IMR-90 (cell line): ENCODE results near the gene HIVEP3.

Source experiments
- BHLHE40 ChIP-seq: fragments of 150-350 bp; IDR thresholded peaks from 2 replicates; pipeline ENCODE4 v1.6.1; 2016; ENCODE audit warnings: mild to moderate bottlenecking, low read depth, low read length
- CEBPB ChIP-seq: IDR thresholded peaks from 2 replicates; pipeline ENCODE4 v1.6.1; 2012; ENCODE audit warnings: low read depth, low read length, improper control_type of control experiment
- CHD1 ChIP-seq: IDR thresholded peaks from 2 replicates; pipeline ENCODE4 v1.6.1; 2012; ENCODE audit warnings: low read depth, low read length, improper control_type of control experiment
- CTCF ChIP-seq: conservative IDR thresholded peaks from 2 replicates; pipeline ENCODE4 v1.5.1; 2012; ENCODE audit warnings: mild to moderate bottlenecking, low read depth, low read length, improper control_type of control experiment
- MAFK ChIP-seq: IDR thresholded peaks from 2 replicates; pipeline ENCODE4 v1.6.1; 2012; ENCODE audit warnings: low read depth, low read length, improper control_type of control experiment
- MAZ ChIP-seq: IDR thresholded peaks from 2 replicates; pipeline ENCODE4 v1.6.1; 2012; ENCODE audit warnings: low read depth, mild to moderate bottlenecking, low read length, improper control_type of control experiment, moderate library complexity, borderline replicate concordance
- MXI1 ChIP-seq: IDR thresholded peaks from 2 replicates; pipeline ENCODE4 v1.6.1; 2012; ENCODE audit warnings: low read depth, mild to moderate bottlenecking, low read length, moderate library complexity, borderline replicate concordance
- NFE2L2 ChIP-seq: fragments of 150-350 bp; IDR thresholded peaks from 2 replicates; pipeline ENCODE4 v1.6.1; 2016; ENCODE audit warnings: low read depth, mild to moderate bottlenecking, low read length
- POLR2A ChIP-seq: IDR thresholded peaks from 2 replicates; pipeline ENCODE4 v1.6.1; 2012; ENCODE audit warnings: mild to moderate bottlenecking, low read depth, low read length
- RAD21 ChIP-seq: IDR thresholded peaks from 2 replicates; pipeline ENCODE4 v1.6.1; 2012; ENCODE audit warnings: low read length, improper control_type of control experiment
- RCOR1 ChIP-seq: IDR thresholded peaks from 2 replicates; pipeline ENCODE4 v1.6.1; 2012; ENCODE audit warnings: mild to moderate bottlenecking, low read length, improper control_type of control experiment; ENCODE audit not compliant: insufficient replicate concordance
- RFX5 ChIP-seq: IDR thresholded peaks from 2 replicates; pipeline ENCODE4 v1.8.0; 2012; ENCODE audit warnings: low read depth, mild to moderate bottlenecking, low read length, moderate library complexity
- SMC3 ChIP-seq: fragments of 150-350 bp; IDR thresholded peaks from 2 replicates; pipeline ENCODE4 v1.6.1; 2016; ENCODE audit warnings: low read depth, mild to moderate bottlenecking, antibody characterized with exemption, low read length, moderate library complexity
- TF ChIP-seq, protein P1 (sequence below): fragments of 150-350 bp; IDR thresholded peaks from 2 replicates; pipeline ENCODE4 v1.6.1; 2016; ENCODE audit warnings: low read depth, mild to moderate bottlenecking, low read length, moderate library complexity, borderline replicate concordance

DNA sequence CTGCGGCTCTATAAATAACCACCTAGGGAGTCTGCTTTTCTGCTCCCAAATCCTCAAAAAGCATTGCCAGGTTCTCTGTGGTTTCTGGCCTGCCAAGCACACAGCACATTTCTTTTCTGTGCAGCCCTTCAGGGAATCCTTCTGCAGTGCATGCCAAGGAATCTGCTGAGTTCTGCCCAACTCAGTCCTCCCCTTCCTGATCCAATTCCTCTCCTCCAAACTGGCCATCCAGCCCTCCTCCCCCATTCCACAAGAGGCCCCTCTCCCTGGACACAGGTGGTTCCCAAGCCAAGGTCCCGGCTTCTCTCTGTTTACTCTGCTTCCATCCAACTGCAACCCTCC is 61.8 kb downstream of the HIVEP3 start:
- TF ChIP-seq CTCF (no peak), SMC3 (no peak), POLR2A (no peak), MAFK (no peak), MXI1 (no peak), RAD21 (no peak), CEBPB (no peak), MAZ (no peak), NFE2L2 (no peak), CHD1 (no peak), RFX5 (no peak), BHLHE40 (no peak), RCOR1 (no peak)
- TF ChIP-seq, protein P1, sequence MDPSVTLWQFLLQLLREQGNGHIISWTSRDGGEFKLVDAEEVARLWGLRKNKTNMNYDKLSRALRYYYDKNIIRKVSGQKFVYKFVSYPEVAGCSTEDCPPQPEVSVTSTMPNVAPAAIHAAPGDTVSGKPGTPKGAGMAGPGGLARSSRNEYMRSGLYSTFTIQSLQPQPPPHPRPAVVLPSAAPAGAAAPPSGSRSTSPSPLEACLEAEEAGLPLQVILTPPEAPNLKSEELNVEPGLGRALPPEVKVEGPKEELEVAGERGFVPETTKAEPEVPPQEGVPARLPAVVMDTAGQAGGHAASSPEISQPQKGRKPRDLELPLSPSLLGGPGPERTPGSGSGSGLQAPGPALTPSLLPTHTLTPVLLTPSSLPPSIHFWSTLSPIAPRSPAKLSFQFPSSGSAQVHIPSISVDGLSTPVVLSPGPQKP, result no peak
